H1 (cell line): ENCODE results near the gene CHMP6. TPM values are rescaled to one million over a fixed set of nuclear protein-coding genes. Genes with fewer than 3 reads are reported as not detected.

ENCODE experiments used
- CTCF ChIA-PET: fragments of 300-600 bp; sonication (Branson Sonifier 250); formaldehyde crosslinking; loops from one replicate; lab custom pipeline; 2021; ENCODE audit not compliant: partially characterized antibody; lab: Charles Lee
- POLR2A ChIA-PET: fragments of 300-600 bp; sonication (Branson Sonifier 250); formaldehyde crosslinking; loops from one replicate; lab custom pipeline; 2021; ENCODE audit warnings: inconsistent platforms; ENCODE audit not compliant: partially characterized antibody; lab: Charles Lee
- DNase-seq, 2 experiments: peaks; one replicate each; pipeline versions ENCODE4 v3.0.0 to v3.0.0-alpha.2; 2010 to 2022; ENCODE audit warnings: low spot score in 2 of 2, low read depth in 1 of 2, mixed read lengths in 1 of 2
- FAIRE-seq: peaks from 2 replicates; lab custom pipeline; 2011; peaks lifted over from hg19 to GRCh38; lab: Jason Lieb, UNC
- H2AFZ ChIP-seq: 2 replicates; pipeline ENCODE4 v1.8.1; 2012; ENCODE audit warnings: low read length, inconsistent platforms
- H2AK5ac ChIP-seq: 2 replicates; pipeline ENCODE4 v1.6.1; 2013; ENCODE audit warnings: low read depth, low read length
- H2BK120ac ChIP-seq: replicated peaks from 2 replicates; pipeline ENCODE3; 2013; ENCODE audit warnings: low read depth, low read length, inconsistent platforms
- H2BK12ac ChIP-seq: 2 replicates; pipeline ENCODE4 v1.6.1; 2013; ENCODE audit warnings: low read depth, low read length
- H2BK15ac ChIP-seq: 2 replicates; pipeline ENCODE4 v1.6.1; 2013; ENCODE audit warnings: low read length
- H2BK20ac ChIP-seq: 2 replicates; pipeline ENCODE4 v1.6.1; 2013; ENCODE audit warnings: low read length
- H2BK5ac ChIP-seq: 2 replicates; pipeline ENCODE4 v1.6.1; 2013; ENCODE audit warnings: low read depth, low read length
- H3K14ac ChIP-seq: 2 replicates; pipeline ENCODE4 v1.6.1; 2013; ENCODE audit warnings: inconsistent platforms; ENCODE audit not compliant: insufficient read length
- H3K18ac ChIP-seq: 2 replicates; pipeline ENCODE4 v1.6.1; 2013; ENCODE audit warnings: low read length; ENCODE audit errors: extremely low read depth
- H3K23ac ChIP-seq: 2 replicates; pipeline ENCODE4 v1.6.1; 2013; ENCODE audit warnings: inconsistent platforms; ENCODE audit not compliant: insufficient read length
- H3K23me2 ChIP-seq: 2 replicates; pipeline ENCODE4 v1.6.1; 2013; ENCODE audit warnings: low read depth, low read length
- H3K27ac ChIP-seq: 2 replicates; pipeline ENCODE4 v1.6.1; 2011; ENCODE audit warnings: low read depth, low read length, inconsistent platforms
- H3K27me3 ChIP-seq, 4 experiments: replicated peaks in 1 of 4; 1 replicate in 1 of 4; 2 replicates in 3 of 4; pipeline versions ENCODE4 v1.6.1 to v1.8.1; 2011 to 2013; ENCODE audit warnings: low read length in 3 of 4, mild to moderate bottlenecking in 3 of 4, inconsistent platforms in 2 of 4, mixed read lengths in 2 of 4, moderate library complexity in 1 of 4; ENCODE audit not compliant: control insufficient read depth in 3 of 4, insufficient read depth in 3 of 4; ENCODE audit errors: extremely low read depth in 1 of 4
- H3K36me3 ChIP-seq, 4 experiments: 2 replicates each; pipeline versions ENCODE4 v1.6.1 to v1.8.1; 2011 to 2013; ENCODE audit warnings: mild to moderate bottlenecking in 4 of 4, low read length in 3 of 4, moderate library complexity in 2 of 4, control low read depth in 1 of 4, inconsistent platforms in 1 of 4; ENCODE audit not compliant: insufficient read depth in 4 of 4, control insufficient read depth in 2 of 4
- H3K4ac ChIP-seq: replicated peaks from 2 replicates; pipeline ENCODE3; 2013; ENCODE audit warnings: low read length, low read depth, mixed read lengths, inconsistent platforms; ENCODE audit not compliant: insufficient read length
- H3K4me1 ChIP-seq, 4 experiments: replicated peaks in 1 of 4; 1 replicate in 1 of 4; 2 replicates in 3 of 4; pipeline versions ENCODE4 v1.6.1 to v1.8.1; 2011 to 2013; ENCODE audit warnings: low read length in 3 of 4, inconsistent platforms in 2 of 4, mixed read lengths in 1 of 4; ENCODE audit not compliant: insufficient read depth in 4 of 4, control insufficient read depth in 3 of 4
- H3K4me2 ChIP-seq, 2 experiments: 2 replicates each; pipeline versions ENCODE4 v1.6.1 to v1.8.1; 2011 to 2013; ENCODE audit warnings: low read depth in 2 of 2, low read length in 2 of 2, control low read depth in 1 of 2, inconsistent platforms in 1 of 2, mild to moderate bottlenecking in 1 of 2; ENCODE audit not compliant: insufficient read depth in 1 of 2
- H3K4me3 ChIP-seq, 4 experiments: fragments of 200-600, 300-600 bp in 1 of 4; sonication (generic), shearing (Covaris generic), sonication (Bioruptor Twin) in 1 of 4; 2 replicates each; pipeline versions ENCODE4 v1.5.1 to v1.8.1; 2011 to 2016; ENCODE audit warnings: low read length in 4 of 4, low read depth in 3 of 4, control low read depth in 2 of 4, inconsistent platforms in 2 of 4, mild to moderate bottlenecking in 2 of 4, mixed read lengths in 1 of 4, moderate library complexity in 1 of 4; ENCODE audit not compliant: insufficient read depth in 2 of 4; ENCODE audit errors: extremely low read depth in 1 of 4
- H3K56ac ChIP-seq: replicated peaks from 2 replicates; pipeline ENCODE3; 2013; ENCODE audit warnings: low read depth, mild to moderate bottlenecking, mixed read lengths, low read length, inconsistent platforms; ENCODE audit not compliant: insufficient read length
- H3K79me1 ChIP-seq: 2 replicates; pipeline ENCODE4 v1.6.1; 2013; ENCODE audit warnings: low read depth, low read length, control low read depth
- H3K79me2 ChIP-seq, 2 experiments: 2 replicates each; pipeline versions ENCODE4 v1.6.1 to v1.8.1; 2012 to 2013; ENCODE audit warnings: low read length in 2 of 2, mild to moderate bottlenecking in 2 of 2, inconsistent platforms in 1 of 2; ENCODE audit not compliant: insufficient read depth in 2 of 2, control insufficient read depth in 1 of 2
- H3K9ac ChIP-seq, 4 experiments: replicated peaks in 1 of 4; 1 replicate in 1 of 4; 2 replicates in 3 of 4; pipeline versions ENCODE4 v1.6.1 to v1.8.1; 2011 to 2013; ENCODE audit warnings: low read depth in 3 of 4, low read length in 3 of 4, control low read depth in 2 of 4, mild to moderate bottlenecking in 2 of 4, moderate library complexity in 2 of 4, inconsistent platforms in 1 of 4; ENCODE audit errors: extremely low read depth in 1 of 4
- H3K9me3 ChIP-seq, 2 experiments: 2 replicates each; pipeline versions ENCODE4 v1.6.1 to v1.8.1; 2012 to 2013; ENCODE audit warnings: mild to moderate bottlenecking in 2 of 2, moderate library complexity in 2 of 2, control low read depth in 1 of 2, inconsistent platforms in 1 of 2, low read depth in 1 of 2, low read length in 1 of 2, mixed read lengths in 1 of 2; ENCODE audit not compliant: insufficient read depth in 2 of 2
- H4K20me1 ChIP-seq, 2 experiments: replicated peaks in 1 of 2; 2 replicates each; pipeline versions ENCODE3 to v1.8.1; 2011 to 2013; ENCODE audit warnings: inconsistent platforms in 2 of 2, low read length in 2 of 2, mild to moderate bottlenecking in 1 of 2; ENCODE audit not compliant: insufficient read depth in 2 of 2, control insufficient read depth in 1 of 2
- H4K5ac ChIP-seq: 2 replicates; pipeline ENCODE4 v1.6.1; 2013; ENCODE audit warnings: low read length, low read depth, mixed read lengths, inconsistent platforms; ENCODE audit not compliant: insufficient read length
- H4K8ac ChIP-seq: 2 replicates; pipeline ENCODE4 v1.8.0; 2013; ENCODE audit warnings: mild to moderate bottlenecking, moderate library complexity, low read length, inconsistent platforms; ENCODE audit not compliant: insufficient read depth; ENCODE audit errors: extremely low read depth
- H4K91ac ChIP-seq: replicated peaks from 2 replicates; pipeline ENCODE3; 2013; ENCODE audit warnings: low read length, mixed read lengths, inconsistent platforms; ENCODE audit not compliant: insufficient read length
- CBX8 ChIP-seq: fragments of 300-800, 300-1000 bp; sonication (generic); IDR thresholded peaks from 2 replicates; pipeline ENCODE4 v1.7.1; 2016; ENCODE audit warnings: low read depth, low read length, borderline replicate concordance
- CEBPB ChIP-seq: IDR thresholded peaks from 2 replicates; pipeline ENCODE4 v1.6.1; 2012; ENCODE audit warnings: low read depth, low read length
- CHD1 ChIP-seq: IDR thresholded peaks from 2 replicates; pipeline ENCODE4 v1.6.1; 2012; ENCODE audit warnings: low read depth, low read length, improper control_type of control experiment
- SIX5 ChIP-seq: IDR thresholded peaks from 2 replicates; pipeline ENCODE4 v1.6.1; 2011; ENCODE audit warnings: mild to moderate bottlenecking, low read depth, low read length
- SRF ChIP-seq: IDR thresholded peaks from 2 replicates; pipeline ENCODE4 v1.6.1; 2011; ENCODE audit warnings: mild to moderate bottlenecking, low read depth, low read length, moderate library complexity
- WGBS, 2 experiments: shearing (Covaris generic) in 1 of 2; methylation state at CpG; one replicate each; pipeline versions ENCODE4 v1.1.6 to v1.1.7; 2013 to 2015; ENCODE audit warnings: low lambda C conversion rate in 2 of 2, mixed read lengths in 2 of 2, inconsistent platforms in 1 of 2, low coverage in 1 of 2, missing lambda C conversion rate in 1 of 2; ENCODE audit not compliant: insufficient replicate concordance in 2 of 2, insufficient coverage in 1 of 2, insufficient read length in 1 of 2; ENCODE audit errors: extremely low coverage in 1 of 2, missing lambda C conversion rate in 1 of 2; 5-methylcytosine and 5-hydroxymethylcytosine counted together
- polyA plus RNA-seq, 7 experiments: library from polyadenylated mRNA; depleted of rRNA in 3 of 7; stranded (reverse) in 5 of 7; unstranded in 2 of 7; fragments of >200 nt in 5 of 7; fragments of 200-250 nt in 2 of 7; gene quantifications; 1 replicate in 5 of 7; 2 replicates in 1 of 7; 4 replicates in 1 of 7; pipeline versions ENCODE4 v1.2.1 to v1.2.3, GENCODE V29; 2011 to 2013; ENCODE audit warnings: missing spikeins in 2 of 7, mixed read lengths in 2 of 7
- total RNA-seq: library from RNA; stranded (reverse); fragmentation: NEBNext Ultra II Directional; extraction: Animal tissue kit (Norgen Biotek cat#: 25700); gene quantifications from 2 replicates; pipeline ENCODE4 v1.2.1, GENCODE V29; 2021

Gene CHMP6
- total and polyA plus RNA-seq, 2 of the 8 experiments (the other 6 are each of a cell fraction or from before 2014, with no cell fraction given) = 15.7 to 24.3 TPM

DNA sequence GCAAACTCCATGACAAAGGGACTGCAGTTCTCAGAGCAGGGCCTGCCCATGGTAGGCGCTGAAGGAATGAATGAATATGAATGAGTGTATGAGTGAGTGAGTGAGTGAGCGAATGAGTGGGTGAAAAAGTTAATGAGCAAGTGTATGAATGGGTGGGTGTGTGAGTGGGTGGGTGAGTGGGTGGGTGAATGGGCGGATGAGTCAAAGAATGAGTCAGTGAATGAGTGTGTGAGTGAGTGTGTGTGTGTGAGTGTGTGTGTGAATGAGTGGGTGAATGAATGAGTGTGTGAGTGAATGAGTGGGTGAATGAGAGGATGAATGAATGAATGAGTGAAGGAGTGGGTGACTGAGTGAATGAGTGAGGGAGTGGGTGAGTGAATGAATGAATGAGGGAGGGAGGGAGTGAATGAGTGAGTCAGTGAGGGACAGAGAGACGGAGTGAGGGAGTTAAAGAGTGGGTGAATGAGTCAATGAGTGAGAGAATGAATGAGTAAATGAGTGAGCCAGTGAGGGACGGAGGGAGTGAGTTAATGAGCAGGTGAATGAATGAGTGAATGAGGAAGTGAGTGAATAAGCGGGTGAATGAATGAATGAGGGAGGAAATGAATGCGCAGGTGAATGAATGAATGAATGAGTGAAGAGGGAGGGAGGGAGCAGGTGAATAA lies 11.1 kb upstream of the CHMP6 start:
- no peak overlapping the region for H3K23ac ChIP-seq
- H3K9ac ChIP-seq = no peak overlapping the region
- H3K27ac ChIP-seq = no peak overlapping the region
- no peak overlapping the region for H3K4ac ChIP-seq
- no peaks in the 10 kb centered on the region for H3K9me3 ChIP-seq
- WGBS, 2 experiments = 65 to 100% methylated on average over 3 to 7 of the region's 7 CpGs
- H3K79me2 ChIP-seq = no peaks in the 10 kb centered on the region
- no peak overlapping the region for H4K5ac ChIP-seq
- peak overlapping the region in 1 of 4 experiments; percentile 56; a peak in 2 of 8 replicates for H3K4me3 ChIP-seq
- H3K4me2 ChIP-seq = peak overlapping the region in 1 of 2 experiments; percentile 57; a peak in 2 of 4 replicates
- no peak overlapping the region for H3K14ac ChIP-seq
- no peak overlapping the region for H4K8ac ChIP-seq
- no peak overlapping the region for H2BK5ac ChIP-seq
- TF ChIP-seq SRF = no peak
- no peak for TF ChIP-seq CHD1
- no peak for TF ChIP-seq CBX8
- TF ChIP-seq SIX5 = no peak
- TF ChIP-seq CEBPB = no peak
- H2AFZ ChIP-seq = no peak overlapping the region
- no peak overlapping the region for H2BK15ac ChIP-seq
- no peak overlapping the region for H2BK20ac ChIP-seq
- no peak for FAIRE-seq
- no peak overlapping the region for H4K91ac ChIP-seq
- POLR2A ChIA-PET = no interaction called here
- peaks cover 0 to 9% (median 4%) of the 10 kb centered on the region in 4 experiments; a peak in 4 of 7 replicates for H3K27me3 ChIP-seq
- H3K4me1 ChIP-seq = peaks cover 0 to 8% (median 1%) of the 10 kb centered on the region in 4 experiments; a peak in 4 of 7 replicates
- peaks cover 6% of the 10 kb centered on the region; the same call in 1 of the 2 replicates for H3K23me2 ChIP-seq
- H4K20me1 ChIP-seq = no peaks in the 10 kb centered on the region
- H2BK12ac ChIP-seq = peak overlapping the region; percentile 19; the same call in 1 of the 2 replicates
- CTCF ChIA-PET = interaction anchor here (0.6 to 1.9 kb wide), 6 partner anchors 9 to 553 kb away, joined by 3 to 7 read pairs (median 3); no protein-coding TSS in a partner anchor
- H2AK5ac ChIP-seq = peak overlapping the region; percentile 82; the same call in 1 of the 2 replicates
- H3K79me1 ChIP-seq = no peaks in the 10 kb centered on the region
- H3K36me3 ChIP-seq = no peaks in the 10 kb centered on the region
- H3K18ac ChIP-seq = no peak overlapping the region
- DNase-seq = no peak
- H3K56ac ChIP-seq = no peak overlapping the region
- H2BK120ac ChIP-seq = no peak overlapping the region
